CD4-positive, alpha-beta T cell treated with Interleukin-2 at 100 ng/mL for 4 hours (primary cell): ENCODE results near the gene OSBPL1A.

Experiments used
- DNase-seq: peaks from one replicate; pipeline ENCODE4 v3.0.0-alpha.2; 2020; ENCODE audit warnings: low spot score

Gene OSBPL1A

DNA sequence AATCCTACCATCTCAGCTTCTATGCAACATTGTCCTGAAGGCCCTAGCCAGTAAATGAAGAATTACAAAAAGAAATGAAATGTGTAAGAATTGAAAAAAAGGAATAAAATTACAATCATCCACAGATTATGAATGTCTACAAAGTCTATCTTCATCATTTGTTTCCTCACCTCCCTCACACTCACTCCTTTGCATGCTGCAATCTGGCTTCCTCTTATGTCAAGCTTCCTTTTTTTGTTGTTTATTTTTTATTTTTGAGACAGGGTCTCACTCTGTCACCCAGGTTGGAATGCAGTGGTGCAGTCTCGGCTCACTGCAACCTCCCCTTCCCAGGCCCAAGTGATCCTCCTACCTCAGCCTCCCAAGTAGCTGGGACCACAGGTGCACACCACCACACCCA lies 129.7 kb downstream of the OSBPL1A start:
- DNase-seq = no peak

GRCh38 chr18:24266131-24266530 lies 131.5 kb downstream of the OSBPL1A start:
- DNase-seq = no peak

DNA sequence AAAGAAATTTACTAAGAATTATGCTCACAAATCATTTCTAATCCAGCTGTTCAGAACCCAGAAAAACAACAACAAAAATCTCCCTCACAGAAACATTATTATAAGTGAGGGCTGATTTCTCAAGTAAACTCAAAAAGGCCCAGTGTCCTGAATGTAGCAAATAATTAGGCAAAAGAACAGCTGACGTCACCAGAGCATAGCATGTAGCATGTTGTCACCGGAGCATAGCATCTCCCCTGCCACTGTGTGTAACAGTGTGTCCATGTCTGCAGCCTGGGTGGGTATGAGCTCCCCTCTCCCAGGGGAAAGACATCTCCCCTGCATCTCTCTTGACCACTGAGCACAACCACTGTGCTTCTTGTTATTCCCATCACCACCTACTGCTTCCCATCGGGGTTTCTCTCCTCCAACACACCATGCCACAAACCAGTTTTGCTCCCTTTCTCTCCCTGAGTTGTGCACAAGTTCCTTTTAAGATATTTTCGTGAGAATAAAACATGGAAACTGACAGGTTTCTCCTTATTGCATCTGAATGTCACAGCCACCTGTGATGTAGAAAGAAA lies 132.0 kb downstream of the OSBPL1A start:
- DNase-seq = no peak

DNA sequence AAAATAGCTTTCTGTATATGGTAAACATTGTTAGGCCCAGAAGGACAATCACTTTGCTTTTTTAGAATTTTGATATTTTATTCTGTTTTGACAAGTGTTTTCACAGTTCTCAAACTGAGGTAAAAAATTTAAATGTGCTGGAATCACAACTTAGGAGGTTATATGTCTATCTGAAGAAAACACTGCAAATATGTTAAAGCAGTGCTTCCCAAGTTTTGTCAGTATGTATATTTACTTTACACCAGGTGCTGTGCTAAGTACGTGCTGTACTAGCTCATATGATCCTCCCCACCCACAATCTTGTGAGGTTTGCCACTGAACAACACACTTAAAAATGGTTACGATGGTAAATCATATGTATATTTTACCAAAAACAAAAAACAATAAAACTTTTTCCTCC lies 134.6 kb downstream of the OSBPL1A start:
- no peak for DNase-seq

- no peak for DNase-seq
Measured at GRCh38 chr18:24262087-24262486, 135.5 kb downstream of the OSBPL1A start.

DNA sequence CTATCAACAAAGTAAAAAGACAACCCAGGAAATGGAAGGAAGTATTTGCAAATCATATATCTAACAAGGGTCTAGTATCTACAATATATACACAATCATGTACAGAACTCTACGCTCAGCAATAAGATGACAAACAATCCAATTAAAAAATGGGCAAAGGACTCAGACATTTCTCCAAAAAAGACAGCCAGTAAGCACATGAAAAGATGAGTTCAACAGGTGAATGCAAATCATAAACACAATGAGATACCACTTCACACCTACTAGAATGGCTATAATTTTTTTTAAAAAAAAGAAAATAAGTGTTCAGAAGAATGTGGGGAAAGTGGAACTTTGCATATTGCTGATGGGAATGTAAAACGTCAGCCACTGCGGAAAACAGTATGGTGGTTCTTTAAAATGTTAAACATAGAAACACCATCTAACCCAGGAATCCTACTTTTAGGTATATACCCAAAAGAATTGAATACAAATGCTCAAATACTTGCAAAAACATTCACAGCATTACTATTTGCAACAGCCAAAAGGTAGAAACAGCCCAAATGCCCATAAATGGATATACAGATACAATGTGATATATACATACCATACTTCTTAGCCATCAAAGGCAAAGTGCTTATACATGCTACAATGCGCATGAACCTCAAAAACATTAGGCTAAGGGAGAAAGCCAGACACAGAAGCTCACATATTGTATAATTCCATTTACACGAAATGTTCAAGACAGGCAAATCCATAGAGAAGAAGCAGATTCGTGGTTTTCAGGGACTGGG lies 137.6 kb downstream of the OSBPL1A start:
- no peak for DNase-seq

DNA sequence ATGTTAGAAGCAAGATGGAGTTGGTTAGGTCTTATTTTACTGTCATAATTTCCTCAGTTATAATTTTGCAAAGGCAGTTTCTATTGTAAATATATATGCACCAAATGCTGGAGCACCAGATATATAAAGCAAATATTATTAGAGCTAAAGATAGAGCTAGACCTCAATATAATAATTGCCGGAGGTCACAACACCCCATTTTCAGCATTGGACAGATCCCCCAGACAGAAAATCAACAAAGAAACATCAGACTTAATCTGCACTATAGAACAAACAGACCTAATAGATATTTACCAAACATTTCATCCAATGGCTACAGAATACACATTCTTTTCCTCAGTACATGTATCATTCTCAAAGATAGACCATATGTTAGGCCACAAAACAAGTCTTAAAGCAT lies 143.6 kb downstream of the OSBPL1A start:
- DNase-seq = no peak

GRCh38 chr18:24249716-24250115 lies 147.9 kb downstream of the OSBPL1A start:
- no peak for DNase-seq

- DNase-seq = no peak
Measured at GRCh38 chr18:24248359-24248758, 149.3 kb downstream of the OSBPL1A start.

GRCh38 chr18:24246143-24246542 lies 151.5 kb downstream of the OSBPL1A start:
- DNase-seq = no peak

DNA sequence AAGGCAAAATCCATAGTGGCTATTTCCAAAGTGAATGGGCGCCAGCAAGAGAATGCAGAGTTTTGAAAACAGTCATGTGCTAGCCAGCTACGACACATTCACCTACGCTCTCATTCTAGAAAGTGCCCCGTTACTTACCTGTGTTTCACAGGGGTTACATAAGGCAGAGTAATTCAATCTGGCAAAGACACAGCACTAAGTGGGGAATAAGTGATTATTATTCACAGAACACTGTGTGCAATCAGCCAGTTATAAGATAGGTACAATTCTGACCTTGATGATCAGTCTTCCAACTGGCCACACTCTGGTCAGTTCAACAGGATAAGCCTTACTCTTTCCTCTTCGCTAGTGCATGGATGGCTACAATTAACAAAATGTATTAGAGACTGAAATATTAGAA lies 152.9 kb downstream of the OSBPL1A start:
- no peak for DNase-seq

DNA sequence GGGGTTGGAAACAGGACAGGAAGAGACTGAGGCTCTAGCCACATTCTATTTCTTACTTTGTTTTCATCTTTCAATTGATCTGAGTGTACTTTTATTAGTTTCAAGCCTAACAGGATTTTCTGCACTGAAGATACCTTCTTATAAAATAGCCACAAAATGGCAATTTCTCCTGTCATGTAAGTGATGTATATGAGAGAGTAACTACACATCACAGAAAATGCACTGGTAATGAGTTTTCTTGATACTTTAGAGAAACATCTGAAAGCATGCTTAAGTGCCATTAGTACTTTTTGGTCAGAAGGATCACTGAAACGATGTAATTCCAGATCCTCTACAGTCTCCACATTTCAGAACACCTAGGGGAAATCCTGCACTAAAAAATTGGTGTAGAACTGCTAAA lies 153.9 kb downstream of the OSBPL1A start:
- DNase-seq = no peak

DNA sequence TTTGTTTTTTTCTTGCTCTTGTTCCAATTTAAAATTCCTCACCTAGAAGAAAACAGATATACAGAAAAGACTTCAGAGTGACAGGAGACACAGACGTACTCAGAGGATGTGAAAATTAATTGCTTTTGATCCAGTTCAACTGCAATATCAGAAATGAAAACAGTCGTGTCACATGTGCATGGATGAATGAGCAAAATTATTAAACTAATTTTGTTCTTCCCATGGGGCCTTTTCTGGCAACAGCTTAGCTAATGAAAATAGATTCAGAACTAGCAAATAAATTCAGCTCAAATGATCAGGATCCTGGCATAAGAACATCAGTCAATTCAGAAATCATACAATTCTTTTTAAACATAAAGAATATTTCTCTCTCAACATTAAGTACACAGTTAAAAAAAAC lies 158.3 kb downstream of the OSBPL1A start:
- DNase-seq = no peak

DNA sequence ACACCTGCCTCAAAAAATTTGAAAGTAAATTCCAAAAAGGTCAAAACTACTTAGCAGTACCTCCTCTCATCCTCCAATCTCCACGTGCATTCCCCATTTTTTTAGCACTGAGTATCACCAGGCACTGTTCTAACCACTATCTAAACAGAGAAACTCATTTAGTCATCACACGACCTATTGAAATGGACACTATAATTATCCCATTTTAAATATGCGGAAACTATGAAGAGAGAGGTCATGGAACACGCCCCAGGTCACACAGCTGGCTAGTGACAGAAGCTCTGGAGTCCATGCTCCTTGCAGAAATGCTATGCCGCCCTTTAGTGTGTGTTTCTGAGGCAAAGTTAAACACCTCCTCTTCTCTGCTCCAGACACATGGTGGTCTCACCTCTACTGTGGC lies 159.2 kb downstream of the OSBPL1A start:
- DNase-seq = no peak

DNA sequence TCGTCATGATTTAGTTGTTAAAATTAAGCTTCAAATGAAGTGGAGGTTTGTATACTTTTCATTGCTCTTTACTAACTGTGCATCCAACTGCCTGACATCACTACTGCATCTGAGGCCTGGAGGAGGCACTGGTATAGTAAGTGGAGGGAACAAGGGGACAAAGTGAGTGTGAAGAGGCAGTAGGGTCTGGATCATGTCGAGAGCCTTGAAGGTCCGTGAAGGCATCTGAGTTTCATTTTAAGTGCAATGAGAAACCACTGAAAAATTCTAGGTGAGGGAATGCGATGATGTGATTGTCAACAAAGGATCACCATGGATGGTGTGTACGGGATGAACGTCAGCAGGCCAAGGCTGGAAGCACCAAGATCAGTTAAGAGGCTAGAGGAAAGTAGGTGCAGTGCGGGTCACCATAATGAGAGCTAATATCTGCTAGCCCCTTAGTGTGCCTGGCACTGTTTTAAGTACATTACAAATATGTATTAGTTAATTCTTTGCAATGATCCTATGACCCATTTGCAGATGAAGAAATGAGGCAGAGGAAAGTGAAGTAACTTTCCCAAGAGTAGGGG lies 162.7 kb downstream of the OSBPL1A start:
- DNase-seq = no peak

GRCh38 chr18:24234330-24234729 lies 163.3 kb downstream of the OSBPL1A start:
- no peak for DNase-seq

GRCh38 chr18:24232800-24233199 lies 164.8 kb downstream of the OSBPL1A start:
- no peak for DNase-seq

GRCh38 chr18:24231773-24232735 lies 165.6 kb downstream of the OSBPL1A start:
- DNase-seq = no peak

DNA sequence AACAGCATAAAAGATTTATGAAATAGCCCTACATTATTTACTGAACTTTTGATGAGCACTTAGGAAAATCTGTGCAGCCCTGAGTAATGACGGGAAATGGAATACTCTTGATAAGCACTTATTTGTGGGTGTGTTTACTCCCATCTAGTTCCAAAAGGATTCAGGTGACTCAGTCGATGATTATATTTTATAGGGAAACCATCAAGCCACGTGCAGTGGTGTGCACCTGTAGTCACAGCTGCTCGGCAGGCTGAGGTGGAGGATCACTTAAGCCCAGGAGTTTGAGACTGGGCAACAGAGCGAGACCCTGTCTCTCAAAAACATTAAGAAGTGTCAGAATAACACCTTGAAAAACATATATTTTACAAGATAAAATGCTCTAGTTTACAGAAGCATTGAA lies 166.9 kb downstream of the OSBPL1A start:
- no peak for DNase-seq

GRCh38 chr18:24228667-24229041 lies 169.0 kb downstream of the OSBPL1A start:
- DNase-seq = no peak

DNA sequence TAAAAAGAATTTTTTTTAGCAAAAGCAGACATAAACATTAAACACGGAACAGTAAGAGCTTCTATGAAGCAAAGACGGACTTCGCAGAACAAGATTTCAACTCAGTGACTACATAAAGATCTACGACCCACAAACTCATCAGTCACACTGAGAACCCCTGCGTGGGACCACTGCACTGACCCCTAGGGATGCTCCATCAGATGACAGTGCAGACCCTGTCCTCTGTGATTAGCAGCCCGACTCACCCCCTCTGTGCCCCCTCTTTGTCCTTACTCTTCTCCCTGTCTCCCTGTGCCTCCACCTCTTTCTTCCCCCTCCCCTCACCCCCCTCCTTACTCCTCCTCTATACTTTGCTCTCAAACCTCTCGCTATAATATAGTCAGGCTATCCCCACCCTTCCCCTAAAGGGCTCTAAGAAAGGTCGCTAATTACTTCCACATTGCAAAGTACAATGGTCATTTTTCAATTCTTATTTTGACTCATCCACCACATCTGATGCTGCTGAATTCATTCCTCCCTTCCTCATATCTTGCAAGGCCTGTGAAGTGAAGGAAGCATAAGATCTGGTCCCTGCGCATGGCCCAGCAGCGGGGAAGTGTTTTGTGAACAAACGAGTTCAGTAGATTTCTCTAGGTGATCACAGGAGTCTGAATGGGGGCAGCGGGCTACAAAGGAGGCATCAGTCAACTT lies 169.5 kb downstream of the OSBPL1A start:
- no peak for DNase-seq

DNA sequence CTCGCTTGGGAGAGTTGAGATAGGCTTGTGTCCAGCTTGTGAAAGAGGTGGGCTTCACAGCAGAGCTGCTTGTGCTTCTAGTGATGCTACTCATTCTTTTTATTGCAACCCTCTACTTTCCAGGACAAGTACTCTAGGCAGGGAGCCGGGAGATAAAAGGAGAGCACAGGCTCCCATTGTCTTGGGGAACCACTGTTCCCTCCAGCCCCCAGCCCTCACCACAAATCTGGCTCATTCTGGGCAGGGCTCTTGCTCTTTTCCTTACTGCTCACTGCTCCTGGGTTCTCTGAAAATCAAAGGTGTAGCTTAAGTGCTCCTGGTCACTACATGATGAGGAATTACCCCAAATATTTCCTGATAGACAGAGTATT lies 177.3 kb downstream of the OSBPL1A start:
- no peak for DNase-seq
